Measurements from ENCODE around the gene MSL2. TPM values are rescaled to one million over a fixed set of nuclear protein-coding genes. Genes with fewer than 3 reads are reported as not detected.

MSL2 gene
- total RNA-seq, 2 donors from 2014 or later, result 25.9 to 44.2 TPM

DNA sequence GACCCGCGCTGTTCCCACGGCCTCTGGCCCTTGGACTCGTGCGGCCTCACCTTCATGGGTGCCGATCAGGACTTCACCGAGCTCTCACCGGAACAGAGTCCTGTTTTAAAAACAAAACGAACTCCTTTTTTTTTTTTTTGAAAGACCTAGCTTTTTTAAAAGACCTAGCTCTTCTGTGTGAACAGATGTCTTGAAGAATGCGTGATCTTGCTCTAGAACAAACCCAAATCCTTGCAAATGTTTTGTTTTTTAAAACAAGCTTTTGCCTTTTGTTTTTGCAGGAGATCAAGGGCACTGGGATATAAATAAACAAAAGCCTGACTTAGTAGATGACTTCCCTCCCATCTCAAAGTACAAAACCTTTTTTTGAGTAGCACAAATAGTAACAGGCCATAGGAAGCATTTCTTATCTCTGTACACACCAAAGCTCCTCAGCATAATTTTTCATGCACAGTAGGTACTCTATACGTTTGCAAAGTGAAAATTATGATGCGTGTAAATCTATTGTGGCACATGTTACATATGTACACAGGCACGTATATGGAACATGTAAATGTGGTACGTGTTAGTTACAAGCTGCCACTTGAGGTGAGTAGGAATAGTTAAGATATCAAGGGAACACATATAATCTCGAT is 1.1 kb upstream of the MSL2 start:
- Histone ChIP-seq H3K27ac (peak overlapping the region; percentile 99 to 100), H3K27me3 (replicated peaks; ENCODE audit: insufficient read depth) (no peaks in the 10 kb centered on the region), H3K4me1 (replicated peaks) (peaks cover 2% of the 10 kb centered on the region), H3K9me3 (no peaks in the 10 kb centered on the region), H3K4me3 (peak overlapping the region; percentile 88 to 99), H3K36me3 (no peaks in the 10 kb centered on the region)
- no peak for DNase-seq (ENCODE audit: low spot score)
- 21% methylated on average over 15 of the region's 15 CpGs for WGBS
- TF ChIP-seq, protein P1, sequence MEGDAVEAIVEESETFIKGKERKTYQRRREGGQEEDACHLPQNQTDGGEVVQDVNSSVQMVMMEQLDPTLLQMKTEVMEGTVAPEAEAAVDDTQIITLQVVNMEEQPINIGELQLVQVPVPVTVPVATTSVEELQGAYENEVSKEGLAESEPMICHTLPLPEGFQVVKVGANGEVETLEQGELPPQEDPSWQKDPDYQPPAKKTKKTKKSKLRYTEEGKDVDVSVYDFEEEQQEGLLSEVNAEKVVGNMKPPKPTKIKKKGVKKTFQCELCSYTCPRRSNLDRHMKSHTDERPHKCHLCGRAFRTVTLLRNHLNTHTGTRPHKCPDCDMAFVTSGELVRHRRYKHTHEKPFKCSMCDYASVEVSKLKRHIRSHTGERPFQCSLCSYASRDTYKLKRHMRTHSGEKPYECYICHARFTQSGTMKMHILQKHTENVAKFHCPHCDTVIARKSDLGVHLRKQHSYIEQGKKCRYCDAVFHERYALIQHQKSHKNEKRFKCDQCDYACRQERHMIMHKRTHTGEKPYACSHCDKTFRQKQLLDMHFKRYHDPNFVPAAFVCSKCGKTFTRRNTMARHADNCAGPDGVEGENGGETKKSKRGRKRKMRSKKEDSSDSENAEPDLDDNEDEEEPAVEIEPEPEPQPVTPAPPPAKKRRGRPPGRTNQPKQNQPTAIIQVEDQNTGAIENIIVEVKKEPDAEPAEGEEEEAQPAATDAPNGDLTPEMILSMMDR (IDR thresholded peaks at IDR 0.05), result no peak
- no peak for TF ChIP-seq POLR2A (IDR thresholded peaks at IDR 0.05)
- intact Hi-C loops (cut with DNase I), result loop anchor here (5.0 to 10.0 kb wide), 3 partner anchors 55 to 158 kb away; partner anchors contain the start of gene PCCB

DNA sequence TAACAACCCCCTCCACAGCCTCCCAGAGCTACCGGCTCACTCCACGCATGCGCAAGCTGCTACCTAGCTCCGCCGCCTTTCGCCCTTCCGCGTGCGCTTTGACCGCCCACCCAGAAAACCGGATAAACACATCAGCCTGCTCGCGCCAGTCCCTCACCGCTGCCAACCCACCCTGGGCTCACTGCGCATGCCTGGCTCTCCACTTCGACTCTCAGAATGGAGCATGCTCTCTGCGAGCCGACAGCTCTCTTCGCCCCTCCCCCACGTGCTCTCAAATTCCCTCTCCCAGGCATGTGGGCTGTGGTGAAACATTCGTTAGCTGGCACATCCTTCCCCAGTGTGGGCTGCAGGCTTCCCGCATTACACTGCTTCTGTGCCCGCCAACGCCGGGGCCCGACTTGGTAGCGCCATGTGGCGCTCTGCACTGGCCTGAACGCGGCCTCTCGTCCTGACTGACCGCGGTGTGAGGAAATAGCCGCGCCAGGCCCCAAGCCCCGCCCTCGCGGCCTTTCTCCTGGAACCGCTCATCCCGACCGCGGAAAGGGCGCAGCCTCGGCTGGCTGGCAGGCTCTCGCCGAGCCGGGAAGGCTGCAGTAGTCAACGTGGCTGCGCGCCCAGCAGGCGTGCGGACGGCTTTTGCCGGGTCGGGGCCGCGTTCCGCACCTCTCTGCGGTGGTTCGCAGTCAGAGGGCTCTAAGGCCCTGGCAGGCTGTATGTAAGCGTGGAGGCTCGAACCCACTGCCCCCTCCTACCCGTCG is 445 bp upstream of the MSL2 start:
- Histone ChIP-seq H3K27me3 (replicated peaks; ENCODE audit: insufficient read depth) (no peaks in the 10 kb centered on the region), H3K27ac (peak overlapping the region; percentile 99 to 100), H3K4me1 (replicated peaks) (peaks cover 2% of the 10 kb centered on the region), H3K36me3 (no peaks in the 10 kb centered on the region), H3K9me3 (no peaks in the 10 kb centered on the region), H3K4me3 (peak overlapping the region; percentile 88 to 99)
- TF ChIP-seq POLR2AphosphoS5 (IDR thresholded peaks at IDR 0.05) (peak; percentile 94), POLR2A (IDR thresholded peaks at IDR 0.05) (peak; percentile 75)
- TF ChIP-seq, protein P1 (IDR thresholded peaks at IDR 0.05), result peak in 2 of 4 experiments; percentile 12 to 19
- intact Hi-C loops (cut with DNase I), result loop anchor here (5.0 to 10.0 kb wide), 3 partner anchors 56 to 158 kb away; partner anchors contain the start of gene PCCB
- WGBS, result under 1% methylated on average over 64 of the region's 64 CpGs
- peak; percentile 99 for DNase-seq (ENCODE audit: low spot score)

DNA sequence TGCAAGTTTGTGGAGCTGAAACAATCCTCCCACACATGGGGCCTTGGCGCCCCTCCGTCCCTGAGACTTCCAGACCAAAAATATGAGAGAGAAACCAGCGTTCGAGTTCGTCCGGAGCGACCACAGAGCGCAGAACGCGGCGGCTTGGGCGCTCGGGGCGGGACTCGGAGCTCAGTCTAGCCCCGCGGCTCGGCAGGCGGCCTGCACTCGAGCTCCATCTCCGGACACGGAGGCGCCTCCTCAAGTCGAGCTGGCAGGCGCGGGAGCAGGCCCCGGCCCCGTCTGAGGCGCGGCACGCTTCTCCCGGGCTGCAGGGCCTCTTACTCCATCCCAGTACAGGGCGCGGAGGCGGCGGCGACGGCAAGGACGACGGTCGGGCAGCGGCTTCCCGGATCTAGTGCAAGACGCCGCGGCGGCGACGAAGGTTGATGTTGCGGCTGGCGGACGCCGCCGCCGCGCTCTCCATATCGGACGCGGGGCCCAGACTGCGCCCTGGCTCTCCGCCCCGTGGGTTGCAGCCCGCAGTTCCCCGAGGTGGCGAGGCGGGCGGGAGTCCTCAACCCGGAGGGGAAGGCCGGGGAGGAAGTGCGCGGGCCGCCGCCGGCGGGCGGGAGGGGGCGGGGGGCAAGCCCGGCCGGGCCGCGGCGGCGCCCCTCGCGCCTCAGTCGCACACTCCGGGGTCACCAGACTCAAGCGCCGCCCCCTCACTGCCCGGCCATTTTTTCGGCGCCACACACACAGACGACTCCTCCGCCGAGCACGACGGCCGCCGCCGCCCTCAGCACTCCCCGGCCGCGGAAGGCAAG is 674 bp downstream of the MSL2 start:
- no peaks in the 10 kb centered on the region for H3K36me3 ChIP-seq
- intact Hi-C loops (cut with DNase I), result loop anchor here (2.0 to 10.0 kb wide), 4 partner anchors 57 to 557 kb away; partner anchors contain the start of genes PCCB and STAG1
- TF ChIP-seq POLR2AphosphoS5 (IDR thresholded peaks at IDR 0.05) (no peak), POLR2A (IDR thresholded peaks at IDR 0.05) (peak; percentile 27)
- peak overlapping the region; percentile 99 to 100 for H3K27ac ChIP-seq
- WGBS, result under 1% methylated on average over 36 of the region's 103 CpGs
- H3K27me3 ChIP-seq (replicated peaks; ENCODE audit: insufficient read depth), result no peaks in the 10 kb centered on the region
- peaks cover 2% of the 10 kb centered on the region for H3K4me1 ChIP-seq (replicated peaks)
- no peaks in the 10 kb centered on the region for H3K9me3 ChIP-seq
- H3K4me3 ChIP-seq, result peak overlapping the region; percentile 88 to 99
- DNase-seq (ENCODE audit: low spot score), result peak; percentile 65

GRCh38 chr3:136194409-136195257 is 1.5 kb downstream of the MSL2 start:
- Histone ChIP-seq H3K27me3 (replicated peaks; ENCODE audit: insufficient read depth) (no peaks in the 10 kb centered on the region), H3K9me3 (no peaks in the 10 kb centered on the region), H3K4me1 (replicated peaks) (peaks cover 2% of the 10 kb centered on the region), H3K36me3 (no peaks in the 10 kb centered on the region), H3K4me3 (peak overlapping the region; percentile 88 to 99), H3K27ac (peak overlapping the region; percentile 99 to 100)
- intact Hi-C loops (cut with DNase I), result loop anchor here (2.0 to 10.0 kb wide), 4 partner anchors 58 to 558 kb away; partner anchors contain the start of genes PCCB and STAG1
- under 1% methylated on average over 47 of the region's 47 CpGs for WGBS
- DNase-seq (ENCODE audit: low spot score), result peak; percentile 27
- TF ChIP-seq, protein P1 (IDR thresholded peaks at IDR 0.05), result no peak
- TF ChIP-seq POLR2AphosphoS5 (IDR thresholded peaks at IDR 0.05) (no peak), POLR2A (IDR thresholded peaks at IDR 0.05) (no peak)

All from prostate gland (tissue), 2 donors.